ENCODE results near the gene ZNF169.
"Not testable (repeated sequence)": the region's sequence is repeated elsewhere in the genome, so short reads cannot be mapped to it uniquely, and the experiment has no call there.

The ZNF169 gene

DNA sequence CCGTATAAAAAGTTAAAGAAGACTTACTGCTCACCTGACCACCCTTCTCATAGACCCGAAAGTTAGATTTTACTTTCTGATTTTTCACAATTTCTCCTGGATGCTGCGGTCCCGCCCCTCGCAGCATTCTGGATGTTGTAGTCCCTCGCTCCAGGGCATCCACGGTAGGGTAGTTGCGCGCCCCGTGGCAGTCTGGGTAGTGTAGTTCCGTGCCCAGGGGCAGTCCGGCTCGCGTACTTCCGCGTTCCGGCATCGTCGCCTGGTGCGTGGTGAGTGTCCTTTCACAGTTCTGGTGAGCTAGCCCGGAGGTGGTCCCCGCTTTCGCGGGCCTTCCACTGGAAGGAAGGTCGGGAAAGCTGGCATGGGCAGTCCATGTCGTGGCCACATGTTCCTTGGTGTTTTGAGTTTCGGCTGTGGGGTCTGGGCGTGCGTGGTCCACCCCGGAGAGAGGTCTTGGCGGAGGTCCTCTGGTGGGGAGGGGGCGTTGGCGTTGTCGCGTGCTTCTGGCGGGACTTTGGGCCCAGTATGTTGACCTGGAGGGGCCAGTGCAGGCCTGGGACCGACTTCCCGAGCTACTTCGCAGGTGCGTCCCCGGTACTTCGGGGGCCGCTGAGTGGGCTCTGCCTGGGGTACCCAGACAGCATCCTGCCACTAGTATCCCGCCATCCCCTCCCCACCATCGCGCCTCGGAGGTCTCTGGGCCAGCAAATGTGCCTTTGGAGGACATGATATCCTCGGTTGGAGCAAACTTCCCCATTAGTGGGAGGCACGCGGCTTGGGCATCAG, at the start of gene ZNF169:
Gene ZNF169, plus strand, starts transcription at position 222 of the 786 bp plus-strand sequence. CDS start 19,515 bp downstream, outside the sequence.
- peak in 13 of 14 donors; percentile 53 to 85 (median 74) for DNase-seq

DNA sequence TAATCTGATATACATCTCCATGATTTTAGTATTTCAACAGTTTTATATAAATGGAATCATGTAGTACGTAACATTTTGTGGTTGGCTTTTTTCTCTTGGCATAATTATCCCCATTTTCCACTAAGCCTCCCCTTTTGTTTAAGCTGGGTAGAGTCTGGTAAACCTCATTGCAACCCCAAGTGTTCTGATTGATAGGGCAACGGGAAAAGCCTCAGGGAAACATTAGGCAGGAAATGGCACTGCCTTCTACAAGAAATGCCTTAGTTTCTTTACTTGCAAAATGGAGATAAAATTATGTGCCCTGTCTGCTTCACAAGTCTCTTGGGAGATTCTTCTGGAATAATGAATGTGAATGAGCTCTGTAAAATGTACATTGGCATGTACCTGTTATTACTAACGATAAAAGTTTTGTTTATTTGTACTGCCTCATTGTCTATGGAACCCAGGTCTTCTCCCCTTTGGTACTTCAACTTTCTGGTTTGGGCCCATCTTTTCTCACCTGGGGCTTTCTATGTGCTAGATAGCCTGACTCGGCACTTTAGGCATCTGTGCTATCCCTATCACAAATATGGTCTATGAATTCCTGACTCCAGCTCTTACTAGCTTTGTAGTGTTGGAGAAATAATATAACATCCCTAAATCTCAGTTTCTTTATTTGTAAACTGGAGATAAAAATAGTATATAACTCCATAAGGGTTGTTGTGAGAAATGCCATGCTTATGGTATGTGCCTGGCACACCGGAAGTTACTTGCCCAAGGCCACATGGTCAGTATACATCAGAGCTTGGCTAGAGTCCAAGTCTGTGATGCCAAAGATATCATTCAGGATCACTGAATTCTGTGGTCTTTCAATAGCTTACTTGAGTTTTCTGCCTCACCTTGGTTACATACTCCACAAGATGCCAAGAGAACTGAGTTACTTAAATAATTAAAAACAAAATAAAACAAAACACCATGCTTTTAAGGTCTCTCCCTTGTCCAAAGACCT, 48.2 kb upstream of the ZNF169 start:
- no peak for DNase-seq

DNA sequence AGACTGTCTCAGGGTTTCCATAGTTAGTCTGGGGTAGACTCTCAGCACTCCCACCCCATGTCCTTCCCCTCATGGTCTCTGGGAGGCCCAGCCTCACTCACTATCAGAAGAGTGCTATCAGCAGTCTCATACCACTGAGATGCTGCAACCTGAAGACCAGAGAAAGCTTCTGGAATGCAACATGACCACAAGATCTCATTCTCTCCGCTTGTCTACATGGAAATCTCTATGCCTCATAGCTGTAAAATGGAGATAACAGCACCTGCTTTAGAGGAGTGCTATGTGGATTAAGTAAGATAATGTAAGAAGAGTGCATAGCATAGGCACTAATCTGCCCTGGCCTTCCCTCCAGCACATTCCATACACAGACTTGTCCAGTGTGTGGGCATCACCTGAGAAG, 47.0 kb upstream of the ZNF169 start:
- DNase-seq = no peak

DNA sequence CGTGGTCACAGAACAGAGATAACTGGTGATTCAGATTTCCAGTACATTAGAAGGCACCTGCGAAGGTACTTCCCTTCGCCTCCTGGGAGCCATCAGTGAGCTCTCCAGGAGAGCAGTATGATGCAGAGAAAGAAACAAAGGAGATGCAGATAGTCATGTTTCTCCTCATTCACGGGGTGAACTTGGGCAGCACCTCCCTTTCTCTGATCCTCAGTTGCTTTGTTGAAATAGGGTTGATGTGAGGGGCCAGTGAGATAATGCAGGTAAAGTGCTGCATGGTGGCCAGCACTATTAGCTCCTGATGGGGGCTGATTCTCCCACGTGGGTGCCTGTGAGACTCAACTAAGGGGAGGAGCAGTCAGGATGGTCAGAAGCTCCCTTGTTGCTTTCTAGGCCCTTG, 46.6 kb upstream of the ZNF169 start:
- DNase-seq = no peak

- peak in 12 of 14 donors; percentile 3 to 68 (median 34) for DNase-seq
Measured at GRCh38 chr9:94213511-94214124, 45.5 kb upstream of the ZNF169 start.

DNA sequence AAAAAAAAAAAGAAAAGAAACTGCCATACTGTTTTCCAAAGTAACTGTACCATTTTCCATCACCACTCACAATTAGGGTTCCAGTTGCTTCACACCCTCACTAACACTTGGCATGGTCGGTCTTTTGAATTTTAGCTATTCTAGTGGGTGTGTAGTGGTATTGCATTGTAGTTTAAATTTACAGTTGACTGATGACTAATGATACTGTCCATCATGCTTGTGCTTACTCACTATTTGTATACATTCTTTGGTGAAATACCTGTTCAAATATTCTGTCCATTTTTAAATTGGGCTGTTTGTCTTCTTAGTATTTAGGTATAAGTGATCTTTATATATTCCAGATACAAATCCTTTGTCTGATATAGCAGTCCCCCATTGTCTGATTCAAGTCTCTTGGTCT, 36.2 kb upstream of the ZNF169 start:
- no peak for DNase-seq

- not testable (repeated sequence) for DNase-seq
Measured at GRCh38 chr9:94225413-94225812, 33.7 kb upstream of the ZNF169 start.

GRCh38 chr9:94228616-94229015, 30.5 kb upstream of the ZNF169 start:
- DNase-seq = no peak

DNA sequence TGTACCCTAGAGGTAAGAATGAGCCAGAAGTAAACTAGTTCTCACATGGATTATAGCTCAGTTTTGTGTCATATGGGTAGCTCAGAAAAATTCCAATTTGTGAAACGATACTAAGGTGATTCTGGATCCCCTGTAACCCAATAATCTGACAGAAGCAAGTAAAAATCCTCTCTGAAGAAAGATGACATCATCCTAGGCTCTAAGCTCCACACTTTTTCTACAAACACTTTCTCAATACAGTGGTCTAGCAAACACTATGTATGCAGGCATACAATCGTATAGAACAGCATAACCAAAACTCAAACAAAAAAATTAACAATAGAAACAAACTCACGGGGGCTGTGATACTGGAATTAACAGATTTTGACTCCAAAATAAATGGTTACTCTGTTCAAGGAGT, 26.7 kb upstream of the ZNF169 start:
- DNase-seq = no peak

DNA sequence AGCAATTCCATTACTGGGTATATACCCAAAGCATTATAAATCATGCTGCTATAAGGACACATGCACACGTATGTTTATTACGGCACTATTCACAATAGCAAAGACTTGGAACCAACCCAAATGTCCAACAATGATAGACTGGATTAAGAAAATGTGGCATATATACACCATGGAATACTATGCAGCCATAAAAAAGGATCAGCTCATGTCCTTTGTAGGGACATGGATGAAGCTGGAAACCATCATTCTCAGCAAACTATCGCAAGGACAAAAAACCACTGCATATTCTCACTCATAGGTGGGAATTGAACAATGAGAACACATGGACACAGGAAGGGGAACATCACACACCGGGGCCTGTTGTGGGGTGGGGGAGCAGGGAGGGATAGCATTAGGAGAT, 18.0 kb upstream of the ZNF169 start:
- DNase-seq = not testable (repeated sequence)

DNA sequence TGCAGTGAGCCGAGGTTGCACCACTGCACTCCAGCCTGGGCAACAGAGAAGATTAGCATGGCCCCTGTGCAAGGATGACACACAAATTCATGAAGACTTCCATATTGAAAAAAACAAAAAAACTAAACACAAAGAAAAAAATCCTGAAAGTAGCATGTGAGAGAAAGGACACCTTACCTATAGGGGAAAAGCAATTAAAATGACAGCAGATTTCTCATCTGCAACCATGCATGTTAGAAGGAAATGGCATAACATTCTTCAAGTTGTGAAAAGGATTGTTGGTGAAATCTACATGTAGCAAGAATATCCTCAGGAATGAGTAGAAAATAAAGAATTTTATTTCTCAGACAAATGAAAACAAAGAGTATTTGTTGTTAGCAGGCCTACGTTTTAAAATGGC, 13.4 kb upstream of the ZNF169 start:
- DNase-seq = no peak

- no peak for DNase-seq
Measured at GRCh38 chr9:94250456-94250855, 8.6 kb upstream of the ZNF169 start.

GRCh38 chr9:94256007-94256406, 3.1 kb upstream of the ZNF169 start:
- no peak for DNase-seq

DNA sequence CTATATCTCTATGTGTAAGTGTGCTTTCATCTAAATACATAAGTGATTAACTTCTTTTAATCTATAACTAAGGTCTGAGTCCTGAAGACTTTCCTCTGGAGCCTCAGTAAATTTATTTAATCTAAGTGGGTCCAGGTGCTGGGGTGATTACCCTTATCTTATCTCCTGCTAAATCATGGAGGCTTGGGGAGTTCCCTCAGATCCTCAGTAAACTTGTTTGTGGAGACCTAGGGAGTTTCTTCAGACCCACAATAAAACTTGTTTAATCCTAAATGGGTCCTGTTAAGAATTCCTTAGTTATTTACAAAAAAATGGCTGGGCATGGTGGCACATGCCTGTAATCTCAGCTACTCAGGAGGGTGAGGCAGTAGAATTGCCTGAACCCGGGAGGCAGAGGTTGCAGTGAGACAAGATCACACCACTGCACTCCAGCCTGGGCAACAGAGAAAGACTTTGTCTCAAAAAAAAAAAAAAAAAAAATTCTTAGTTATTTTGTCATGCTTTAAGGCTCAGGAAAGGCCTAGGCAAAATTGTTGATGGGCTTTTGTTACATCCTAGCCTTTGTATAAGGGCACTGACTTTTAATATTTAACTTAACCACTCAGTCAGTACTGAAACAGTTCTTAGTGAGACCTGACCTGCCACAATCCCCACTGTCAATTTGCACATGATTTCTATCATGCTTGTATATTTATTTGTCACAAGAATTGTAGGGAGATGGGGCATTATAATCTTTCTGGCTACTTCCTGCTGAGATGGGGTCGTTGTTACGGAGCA, 6.7 kb downstream of the ZNF169 start:
- DNase-seq = not testable (repeated sequence)

- DNase-seq = no peak
Measured at GRCh38 chr9:94269264-94269663, 10.2 kb downstream of the ZNF169 start.

DNA sequence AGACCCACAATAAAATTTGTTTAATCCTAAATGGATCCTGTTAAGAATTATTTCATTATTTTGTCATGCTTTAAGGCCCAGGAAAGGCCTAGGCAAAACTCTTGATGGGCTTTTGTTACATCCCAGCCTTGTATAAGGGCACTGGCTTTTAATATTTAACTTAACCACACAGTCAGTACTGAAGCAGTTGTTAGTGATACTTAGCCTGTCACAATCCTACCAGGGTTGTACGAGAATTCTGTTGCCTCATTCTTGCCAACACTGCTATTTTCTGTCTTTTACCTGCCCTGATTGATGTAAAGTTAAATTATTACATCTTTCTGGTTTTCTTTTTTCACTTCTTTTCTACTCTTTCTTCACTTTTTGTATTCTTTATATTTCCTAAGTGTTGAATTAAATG, 10.9 kb downstream of the ZNF169 start:
- no peak for DNase-seq

GRCh38 chr9:94277029-94277428, 17.9 kb downstream of the ZNF169 start:
- DNase-seq = not testable (repeated sequence)

- DNase-seq = no peak
Measured at GRCh38 chr9:94277885-94278536, 18.9 kb downstream of the ZNF169 start.

GRCh38 chr9:94280409-94280989, 21.4 kb downstream of the ZNF169 start:
- DNase-seq = no peak

DNA sequence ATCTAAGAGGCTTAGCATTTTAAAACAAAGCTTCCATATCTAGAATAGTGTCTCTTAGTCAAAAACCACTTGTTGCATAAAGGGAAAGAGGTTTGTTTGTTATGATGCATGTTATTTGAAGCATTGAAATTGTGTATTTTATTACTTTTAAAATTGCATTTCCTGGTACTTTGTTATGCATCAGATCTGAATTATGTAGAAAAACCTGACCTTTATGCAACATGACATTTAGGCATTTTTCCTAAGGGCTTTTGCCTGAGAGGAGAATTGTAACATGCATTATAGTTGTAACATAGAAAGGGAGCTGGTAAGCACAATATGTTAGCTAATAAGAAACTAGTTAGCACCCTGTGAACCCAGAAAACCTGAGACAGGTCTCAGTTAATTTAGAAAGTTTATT, 22.0 kb downstream of the ZNF169 start:
- no peak for DNase-seq

GRCh38 chr9:94286116-94286515, 27.0 kb downstream of the ZNF169 start:
- no peak for DNase-seq

Measured in C1 segment of cervical spinal cord (tissue), 14 donors.